Astrocyte (in vitro differentiated cells and primary cell): Measurements from ENCODE around the gene CCSER1. TPM values are rescaled to one million over a fixed set of nuclear protein-coding genes. Genes with fewer than 3 reads are reported as not detected.

ENCODE experiments used
- DNase-seq: peaks from one replicate; pipeline ENCODE4 v3.0.0-alpha.2; 2010; ENCODE audit warnings: low read depth
- FAIRE-seq: peaks from 2 replicates; lab custom pipeline; 2011; peaks lifted over from hg19 to GRCh38; lab: Jason Lieb, UNC
- H2AFZ ChIP-seq: 2 replicates; pipeline ENCODE4 v1.6.0; 2012; ENCODE audit warnings: low read depth, low read length, inconsistent platforms
- H3K27ac ChIP-seq: 2 replicates; pipeline ENCODE4 v1.5.1; 2011; ENCODE audit warnings: low read depth, low read length, inconsistent platforms
- H3K27me3 ChIP-seq: 2 replicates; pipeline ENCODE4 v1.6.0; 2011; ENCODE audit warnings: low read length, inconsistent platforms; ENCODE audit not compliant: insufficient read depth
- H3K36me3 ChIP-seq: 2 replicates; pipeline ENCODE4 v1.5.1; 2011; ENCODE audit warnings: low read length, inconsistent platforms; ENCODE audit not compliant: insufficient read depth
- H3K4me1 ChIP-seq: 2 replicates; pipeline ENCODE4 v1.5.1; 2011; ENCODE audit warnings: low read length, inconsistent platforms; ENCODE audit not compliant: insufficient read depth
- H3K4me2 ChIP-seq: 2 replicates; pipeline ENCODE4 v1.6.0; 2012; ENCODE audit warnings: low read length, inconsistent platforms
- H3K4me3 ChIP-seq: 2 replicates; pipeline ENCODE4 v1.5.1; 2011; ENCODE audit warnings: low read depth, mild to moderate bottlenecking, low read length, inconsistent platforms; ENCODE audit not compliant: insufficient read depth
- H3K79me2 ChIP-seq: 2 replicates; pipeline ENCODE4 v1.6.0; 2012; ENCODE audit warnings: mild to moderate bottlenecking, low read length, inconsistent platforms; ENCODE audit not compliant: insufficient read depth
- H3K9ac ChIP-seq: 2 replicates; pipeline ENCODE4 v1.6.0; 2012; ENCODE audit warnings: mild to moderate bottlenecking, low read length, inconsistent platforms
- H3K9me3 ChIP-seq: 2 replicates; pipeline ENCODE4 v1.5.1; 2012; ENCODE audit warnings: low read depth, mild to moderate bottlenecking, low read length, inconsistent platforms; ENCODE audit not compliant: insufficient read depth
- H4K20me1 ChIP-seq: 2 replicates; pipeline ENCODE4 v1.6.0; 2012; ENCODE audit warnings: low read length, inconsistent platforms; ENCODE audit not compliant: insufficient read depth
- H3K27ac Mint-ChIP-seq: one replicate; pipeline ENCODE4 v1.8.0; 2021; ENCODE audit warnings: mild to moderate bottlenecking, mixed read lengths; ENCODE audit not compliant: unreplicated experiment
- H3K27me3 Mint-ChIP-seq: one replicate; pipeline ENCODE4 v1.8.0; 2021; ENCODE audit warnings: low read depth, mixed read lengths; ENCODE audit not compliant: unreplicated experiment
- H3K36me3 Mint-ChIP-seq: one replicate; pipeline ENCODE4 v1.8.0; 2021; ENCODE audit warnings: low read depth, mixed read lengths; ENCODE audit not compliant: unreplicated experiment
- H3K4me1 Mint-ChIP-seq: one replicate; pipeline ENCODE4 v1.8.0; 2021; ENCODE audit warnings: low read depth, mixed read lengths; ENCODE audit not compliant: unreplicated experiment
- H3K4me3 Mint-ChIP-seq: one replicate; pipeline ENCODE4 v1.8.0; 2021; ENCODE audit warnings: mild to moderate bottlenecking, moderate library complexity, mixed read lengths; ENCODE audit not compliant: unreplicated experiment
- H3K9me3 Mint-ChIP-seq: one replicate; pipeline ENCODE4 v1.8.0; 2021; ENCODE audit warnings: mild to moderate bottlenecking, mixed read lengths; ENCODE audit not compliant: unreplicated experiment
- EZH2 ChIP-seq: IDR thresholded peaks from 2 replicates; pipeline ENCODE4 v1.6.1; 2012; ENCODE audit warnings: mild to moderate bottlenecking, low read length, inconsistent platforms; ENCODE audit not compliant: insufficient read depth
- total RNA-seq: library from RNA; stranded (reverse); gene quantifications from 2 replicates; pipeline ENCODE4 v1.2.1, GENCODE V29; 2021
- TF ChIP-seq, protein P1 (sequence below): IDR thresholded peaks from 2 replicates; pipeline ENCODE4 v1.5.1; 2011; ENCODE audit warnings: low read depth, mild to moderate bottlenecking, inconsistent platforms, low read length, moderate library complexity; ENCODE audit not compliant: insufficient read depth

Gene CCSER1
- total RNA-seq, 1 donor from 2014 or later, result 2.2 TPM

GRCh38 chr4:91064157-91064853 lies 937.1 kb downstream of the CCSER1 start:
- H3K4me1 Mint-ChIP-seq, result peaks cover 8% of the 10 kb centered on the region
- no peak overlapping the region for H3K4me3 ChIP-seq
- no peak overlapping the region for H2AFZ ChIP-seq
- no peaks in the 10 kb centered on the region for H4K20me1 ChIP-seq
- H3K36me3 ChIP-seq, result no peaks in the 10 kb centered on the region
- no peak overlapping the region for H3K9ac ChIP-seq
- no peaks in the 10 kb centered on the region for H3K9me3 Mint-ChIP-seq
- no peaks in the 10 kb centered on the region for H3K27me3 ChIP-seq
- H3K9me3 ChIP-seq, result no peaks in the 10 kb centered on the region
- H3K4me1 ChIP-seq, result no peaks in the 10 kb centered on the region
- H3K36me3 Mint-ChIP-seq, result no peaks in the 10 kb centered on the region
- H3K4me2 ChIP-seq, result no peak overlapping the region
- peak overlapping the region; percentile 6 for H3K27ac Mint-ChIP-seq
- peak; percentile 16 for DNase-seq
- H3K79me2 ChIP-seq, result no peaks in the 10 kb centered on the region
- H3K4me3 Mint-ChIP-seq, result no peak overlapping the region
- no peaks in the 10 kb centered on the region for H3K27me3 Mint-ChIP-seq
- no peak for TF ChIP-seq EZH2
- TF ChIP-seq, protein P1, sequence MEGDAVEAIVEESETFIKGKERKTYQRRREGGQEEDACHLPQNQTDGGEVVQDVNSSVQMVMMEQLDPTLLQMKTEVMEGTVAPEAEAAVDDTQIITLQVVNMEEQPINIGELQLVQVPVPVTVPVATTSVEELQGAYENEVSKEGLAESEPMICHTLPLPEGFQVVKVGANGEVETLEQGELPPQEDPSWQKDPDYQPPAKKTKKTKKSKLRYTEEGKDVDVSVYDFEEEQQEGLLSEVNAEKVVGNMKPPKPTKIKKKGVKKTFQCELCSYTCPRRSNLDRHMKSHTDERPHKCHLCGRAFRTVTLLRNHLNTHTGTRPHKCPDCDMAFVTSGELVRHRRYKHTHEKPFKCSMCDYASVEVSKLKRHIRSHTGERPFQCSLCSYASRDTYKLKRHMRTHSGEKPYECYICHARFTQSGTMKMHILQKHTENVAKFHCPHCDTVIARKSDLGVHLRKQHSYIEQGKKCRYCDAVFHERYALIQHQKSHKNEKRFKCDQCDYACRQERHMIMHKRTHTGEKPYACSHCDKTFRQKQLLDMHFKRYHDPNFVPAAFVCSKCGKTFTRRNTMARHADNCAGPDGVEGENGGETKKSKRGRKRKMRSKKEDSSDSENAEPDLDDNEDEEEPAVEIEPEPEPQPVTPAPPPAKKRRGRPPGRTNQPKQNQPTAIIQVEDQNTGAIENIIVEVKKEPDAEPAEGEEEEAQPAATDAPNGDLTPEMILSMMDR, result no peak
- no peak for FAIRE-seq
- no peak overlapping the region for H3K27ac ChIP-seq

- no peaks in the 10 kb centered on the region for H4K20me1 ChIP-seq
- H3K36me3 Mint-ChIP-seq, result no peaks in the 10 kb centered on the region
- no peaks in the 10 kb centered on the region for H3K27me3 Mint-ChIP-seq
- H3K36me3 ChIP-seq, result no peaks in the 10 kb centered on the region
- no peaks in the 10 kb centered on the region for H3K79me2 ChIP-seq
- no peaks in the 10 kb centered on the region for H3K27me3 ChIP-seq
- no peak overlapping the region for H3K9ac ChIP-seq
- no peak overlapping the region for H3K4me2 ChIP-seq
- H2AFZ ChIP-seq, result no peak overlapping the region
- peaks cover 8% of the 10 kb centered on the region for H3K4me1 Mint-ChIP-seq
- H3K9me3 Mint-ChIP-seq, result no peaks in the 10 kb centered on the region
- H3K27ac Mint-ChIP-seq, result no peak overlapping the region
- H3K4me3 ChIP-seq, result no peak overlapping the region
- FAIRE-seq, result no peak
- H3K9me3 ChIP-seq, result no peaks in the 10 kb centered on the region
- H3K4me1 ChIP-seq, result no peaks in the 10 kb centered on the region
- DNase-seq, result no peak
- H3K27ac ChIP-seq, result no peak overlapping the region
- H3K4me3 Mint-ChIP-seq, result no peak overlapping the region
- TF ChIP-seq EZH2, result no peak
- TF ChIP-seq, protein P1, result no peak
These were observed 937.9 kb downstream of the CCSER1 start for GRCh38 chr4:91065117-91065516.

GRCh38 chr4:91070736-91071135 lies 943.5 kb downstream of the CCSER1 start:
- no peaks in the 10 kb centered on the region for H3K79me2 ChIP-seq
- Mint-ChIP-seq H3K27ac (no peak overlapping the region), H3K27me3 (no peaks in the 10 kb centered on the region), H3K4me1 (no peaks in the 10 kb centered on the region), H3K36me3 (no peaks in the 10 kb centered on the region), H3K9me3 (no peaks in the 10 kb centered on the region), H3K4me3 (no peak overlapping the region)
- no peak overlapping the region for H3K4me2 ChIP-seq
- no peaks in the 10 kb centered on the region for H3K27me3 ChIP-seq
- H3K36me3 ChIP-seq, result no peaks in the 10 kb centered on the region
- DNase-seq (no peak), FAIRE-seq (no peak)
- no peaks in the 10 kb centered on the region for H3K9me3 ChIP-seq
- H3K27ac ChIP-seq, result no peak overlapping the region
- no peak overlapping the region for H3K4me3 ChIP-seq
- no peak overlapping the region for H3K9ac ChIP-seq
- no peak for TF ChIP-seq EZH2
- TF ChIP-seq, protein P1, result no peak
- no peaks in the 10 kb centered on the region for H4K20me1 ChIP-seq
- no peak overlapping the region for H2AFZ ChIP-seq
- no peaks in the 10 kb centered on the region for H3K4me1 ChIP-seq
